Measurements from ENCODE around the gene MDN1.
A peak's percentile ranks its signal among the peaks of the same experiment; 100 is the strongest.

MDN1 gene

GRCh38 chr6:89794324-89794723 is 25.3 kb downstream of the MDN1 start:
- no peak for TF ChIP-seq GLIS3 (CRISPR knock-in tag; IDR thresholded peaks at IDR 0.05)
- no peak for TF ChIP-seq ZNF565 (CRISPR knock-in tag; conservative IDR thresholded peaks at IDR 0.05; ENCODE audit: low read depth)
- TF ChIP-seq CSDC2 (CRISPR knock-in tag; IDR thresholded peaks at IDR 0.05) = no peak
- TF ChIP-seq, protein P1, sequence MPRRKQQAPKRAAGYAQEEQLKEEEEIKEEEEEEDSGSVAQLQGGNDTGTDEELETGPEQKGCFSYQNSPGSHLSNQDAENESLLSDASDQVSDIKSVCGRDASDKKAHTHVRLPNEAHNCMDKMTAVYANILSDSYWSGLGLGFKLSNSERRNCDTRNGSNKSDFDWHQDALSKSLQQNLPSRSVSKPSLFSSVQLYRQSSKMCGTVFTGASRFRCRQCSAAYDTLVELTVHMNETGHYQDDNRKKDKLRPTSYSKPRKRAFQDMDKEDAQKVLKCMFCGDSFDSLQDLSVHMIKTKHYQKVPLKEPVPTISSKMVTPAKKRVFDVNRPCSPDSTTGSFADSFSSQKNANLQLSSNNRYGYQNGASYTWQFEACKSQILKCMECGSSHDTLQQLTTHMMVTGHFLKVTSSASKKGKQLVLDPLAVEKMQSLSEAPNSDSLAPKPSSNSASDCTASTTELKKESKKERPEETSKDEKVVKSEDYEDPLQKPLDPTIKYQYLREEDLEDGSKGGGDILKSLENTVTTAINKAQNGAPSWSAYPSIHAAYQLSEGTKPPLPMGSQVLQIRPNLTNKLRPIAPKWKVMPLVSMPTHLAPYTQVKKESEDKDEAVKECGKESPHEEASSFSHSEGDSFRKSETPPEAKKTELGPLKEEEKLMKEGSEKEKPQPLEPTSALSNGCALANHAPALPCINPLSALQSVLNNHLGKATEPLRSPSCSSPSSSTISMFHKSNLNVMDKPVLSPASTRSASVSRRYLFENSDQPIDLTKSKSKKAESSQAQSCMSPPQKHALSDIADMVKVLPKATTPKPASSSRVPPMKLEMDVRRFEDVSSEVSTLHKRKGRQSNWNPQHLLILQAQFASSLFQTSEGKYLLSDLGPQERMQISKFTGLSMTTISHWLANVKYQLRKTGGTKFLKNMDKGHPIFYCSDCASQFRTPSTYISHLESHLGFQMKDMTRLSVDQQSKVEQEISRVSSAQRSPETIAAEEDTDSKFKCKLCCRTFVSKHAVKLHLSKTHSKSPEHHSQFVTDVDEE (CRISPR knock-in tag; IDR thresholded peaks at IDR 0.05) = no peak
- TF ChIP-seq, protein P2, sequence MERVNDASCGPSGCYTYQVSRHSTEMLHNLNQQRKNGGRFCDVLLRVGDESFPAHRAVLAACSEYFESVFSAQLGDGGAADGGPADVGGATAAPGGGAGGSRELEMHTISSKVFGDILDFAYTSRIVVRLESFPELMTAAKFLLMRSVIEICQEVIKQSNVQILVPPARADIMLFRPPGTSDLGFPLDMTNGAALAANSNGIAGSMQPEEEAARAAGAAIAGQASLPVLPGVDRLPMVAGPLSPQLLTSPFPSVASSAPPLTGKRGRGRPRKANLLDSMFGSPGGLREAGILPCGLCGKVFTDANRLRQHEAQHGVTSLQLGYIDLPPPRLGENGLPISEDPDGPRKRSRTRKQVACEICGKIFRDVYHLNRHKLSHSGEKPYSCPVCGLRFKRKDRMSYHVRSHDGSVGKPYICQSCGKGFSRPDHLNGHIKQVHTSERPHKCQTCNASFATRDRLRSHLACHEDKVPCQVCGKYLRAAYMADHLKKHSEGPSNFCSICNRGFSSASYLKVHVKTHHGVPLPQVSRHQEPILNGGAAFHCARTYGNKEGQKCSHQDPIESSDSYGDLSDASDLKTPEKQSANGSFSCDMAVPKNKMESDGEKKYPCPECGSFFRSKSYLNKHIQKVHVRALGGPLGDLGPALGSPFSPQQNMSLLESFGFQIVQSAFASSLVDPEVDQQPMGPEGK (CRISPR knock-in tag; IDR thresholded peaks at IDR 0.05; ENCODE audit: borderline replicate concordance) = no peak
- no peak for TF ChIP-seq ZNF70 (CRISPR knock-in tag; IDR thresholded peaks at IDR 0.05)
- no peak for TF ChIP-seq RARB (CRISPR knock-in tag; IDR thresholded peaks at IDR 0.05)
- no peak for TF ChIP-seq ARNTL (CRISPR knock-in tag; IDR thresholded peaks at IDR 0.05; ENCODE audit: borderline replicate concordance, low read depth)
- TF ChIP-seq TOX (CRISPR knock-in tag; IDR thresholded peaks at IDR 0.05; ENCODE audit: borderline replicate concordance) = no peak
- no peak for TF ChIP-seq PPARA (CRISPR knock-in tag; IDR thresholded peaks at IDR 0.05; ENCODE audit: borderline replicate concordance)
- no peak for TF ChIP-seq ZC3H10 (CRISPR knock-in tag; IDR thresholded peaks at IDR 0.05)
- no peak for TF ChIP-seq OSR1 (CRISPR knock-in tag; IDR thresholded peaks at IDR 0.05)
- TF ChIP-seq TCF4 (CRISPR knock-in tag; IDR thresholded peaks at IDR 0.05; ENCODE audit: borderline replicate concordance) = no peak
- TF ChIP-seq ESRRG (CRISPR knock-in tag; IDR thresholded peaks at IDR 0.05) = no peak
- no peak for TF ChIP-seq ZFP30 (CRISPR knock-in tag; IDR thresholded peaks at IDR 0.05)
- no peak for TF ChIP-seq ZNF8 (CRISPR knock-in tag; IDR thresholded peaks at IDR 0.05)
- TF ChIP-seq SNAI2 (CRISPR knock-in tag; IDR thresholded peaks at IDR 0.05) = no peak
- no peak for TF ChIP-seq CSRNP3 (CRISPR knock-in tag; IDR thresholded peaks at IDR 0.05)
- TF ChIP-seq ISL1 (CRISPR knock-in tag; IDR thresholded peaks at IDR 0.05) = no peak
- ATAC-seq = no peak

- TF ChIP-seq RARB (CRISPR knock-in tag; IDR thresholded peaks at IDR 0.05) (no peak), PPARA (CRISPR knock-in tag; IDR thresholded peaks at IDR 0.05; ENCODE audit: borderline replicate concordance) (no peak), ARNTL (CRISPR knock-in tag; IDR thresholded peaks at IDR 0.05; ENCODE audit: borderline replicate concordance, low read depth) (no peak), ESRRG (CRISPR knock-in tag; IDR thresholded peaks at IDR 0.05) (no peak), TOX (CRISPR knock-in tag; IDR thresholded peaks at IDR 0.05; ENCODE audit: borderline replicate concordance) (no peak), ZNF8 (CRISPR knock-in tag; IDR thresholded peaks at IDR 0.05) (no peak), TCF4 (CRISPR knock-in tag; IDR thresholded peaks at IDR 0.05; ENCODE audit: borderline replicate concordance) (no peak), CREB5 (CRISPR knock-in tag; IDR thresholded peaks at IDR 0.05; ENCODE audit: low read depth) (no peak)
- no peak for ATAC-seq
These were observed 26.0 kb downstream of the MDN1 start for GRCh38 chr6:89793586-89793985.

- ATAC-seq = peak; percentile 94
- no peak for TF ChIP-seq ZNF8 (CRISPR knock-in tag; IDR thresholded peaks at IDR 0.05)
- no peak for TF ChIP-seq CSRNP3 (CRISPR knock-in tag; IDR thresholded peaks at IDR 0.05)
- TF ChIP-seq, protein P2 (CRISPR knock-in tag; IDR thresholded peaks at IDR 0.05; ENCODE audit: borderline replicate concordance) = no peak
- TF ChIP-seq ZFP30 (CRISPR knock-in tag; IDR thresholded peaks at IDR 0.05) = no peak
- TF ChIP-seq ISL1 (CRISPR knock-in tag; IDR thresholded peaks at IDR 0.05) = no peak
- TF ChIP-seq TCF4 (CRISPR knock-in tag; IDR thresholded peaks at IDR 0.05; ENCODE audit: borderline replicate concordance) = no peak
- TF ChIP-seq, protein P1 (CRISPR knock-in tag; IDR thresholded peaks at IDR 0.05) = no peak
- no peak for TF ChIP-seq ESRRG (CRISPR knock-in tag; IDR thresholded peaks at IDR 0.05)
- no peak for TF ChIP-seq SNAI2 (CRISPR knock-in tag; IDR thresholded peaks at IDR 0.05)
- TF ChIP-seq GLIS3 (CRISPR knock-in tag; IDR thresholded peaks at IDR 0.05) = no peak
- TF ChIP-seq ZFP3 (CRISPR knock-in tag; IDR thresholded peaks at IDR 0.05) = no peak
- no peak for TF ChIP-seq CREB5 (CRISPR knock-in tag; IDR thresholded peaks at IDR 0.05; ENCODE audit: low read depth)
- TF ChIP-seq RARB (CRISPR knock-in tag; IDR thresholded peaks at IDR 0.05) = no peak
These were observed 26.7 kb downstream of the MDN1 start for GRCh38 chr6:89792881-89793280.
